Stimulated activated CD8-positive, alpha-beta memory T cell treated with anti-CD3 and anti-CD28 coated beads, Interleukin-15, amount 100 ng/mL, for 4 hours (primary cell): ENCODE measurements around the gene ZNF92.
"Not testable (repeated sequence)": the region's sequence is repeated elsewhere in the genome, so short reads cannot be mapped to it uniquely, and the experiment has no call there.

Source experiments
- DNase-seq, 2 donors: peaks; one replicate each; pipeline ENCODE4 v3.0.0-alpha.2; 2020; ENCODE audit warnings: low read depth in 2 of 2

ZNF92 gene

DNA sequence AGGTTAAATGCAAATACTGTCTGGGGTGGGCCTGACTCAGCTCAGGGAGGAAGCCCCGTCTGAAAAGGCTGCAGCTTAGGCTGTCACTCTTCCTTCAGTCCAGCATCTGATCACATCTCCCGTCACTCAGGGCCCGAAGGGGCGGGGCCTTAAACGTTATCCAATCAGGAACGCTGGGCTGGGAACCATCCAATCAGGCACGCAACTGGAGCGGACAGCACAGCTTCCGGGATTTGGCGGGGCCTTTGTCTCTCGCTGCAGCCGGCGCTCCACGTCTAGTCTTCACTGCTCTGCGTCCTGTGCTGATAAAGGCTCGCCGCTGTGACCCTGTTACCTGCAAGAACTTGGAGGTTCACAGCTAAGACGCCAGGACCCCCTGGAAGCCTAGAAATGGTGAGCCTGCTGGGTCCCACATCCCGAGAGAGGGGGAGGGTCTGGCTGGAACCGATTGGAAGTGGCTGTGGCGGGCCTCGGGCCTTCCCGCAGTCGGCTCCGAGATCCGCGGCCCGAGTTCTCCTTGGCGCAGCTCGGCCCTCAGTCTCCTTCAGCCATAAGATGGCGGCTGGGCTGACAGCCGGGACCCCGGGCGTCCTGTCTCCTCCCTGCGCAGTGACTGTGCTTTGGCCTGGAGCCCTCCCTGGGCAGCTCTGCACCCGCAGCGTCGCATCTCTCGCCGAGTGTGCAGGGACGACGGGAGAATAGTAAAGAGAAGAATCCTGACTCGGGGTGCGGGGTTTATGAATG is at the start of gene ZNF92:
ZNF92 (plus strand) TSS at position 248 of the 744 bp plus-strand sequence; CDS start at position 391, 143 bp downstream.
- peak; percentile 89 to 93 for DNase-seq

DNA sequence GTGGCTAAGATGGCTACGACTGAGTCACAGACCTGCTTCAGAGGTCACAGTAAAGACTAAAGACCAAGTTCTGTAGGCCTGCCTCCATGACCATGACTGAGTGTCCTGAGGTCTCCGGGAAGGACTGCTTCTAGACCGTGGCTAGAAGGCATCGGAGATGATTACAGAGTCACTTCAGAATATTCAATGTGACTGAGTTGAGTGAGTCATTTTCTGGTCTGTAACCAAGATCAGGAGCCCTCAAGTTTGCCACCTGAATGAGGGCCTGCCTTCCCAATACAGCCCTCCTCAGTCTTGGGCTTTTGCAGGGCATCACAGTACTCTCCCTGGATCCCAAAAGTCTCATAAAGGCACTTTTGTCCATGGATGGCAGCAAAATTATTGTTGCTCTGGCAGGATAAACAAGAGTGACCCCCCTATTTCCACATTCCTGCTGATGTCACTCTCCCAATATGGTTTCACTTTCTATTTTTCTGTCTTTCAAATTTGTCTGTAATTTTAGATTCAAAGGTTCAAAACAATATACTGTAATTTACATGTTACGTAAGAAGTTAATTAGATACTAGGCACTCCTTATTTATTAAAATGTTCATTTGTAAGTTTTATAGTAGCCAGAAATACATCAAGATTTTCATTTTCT is 47.7 kb upstream of the ZNF92 start:
- no peak for DNase-seq

DNA sequence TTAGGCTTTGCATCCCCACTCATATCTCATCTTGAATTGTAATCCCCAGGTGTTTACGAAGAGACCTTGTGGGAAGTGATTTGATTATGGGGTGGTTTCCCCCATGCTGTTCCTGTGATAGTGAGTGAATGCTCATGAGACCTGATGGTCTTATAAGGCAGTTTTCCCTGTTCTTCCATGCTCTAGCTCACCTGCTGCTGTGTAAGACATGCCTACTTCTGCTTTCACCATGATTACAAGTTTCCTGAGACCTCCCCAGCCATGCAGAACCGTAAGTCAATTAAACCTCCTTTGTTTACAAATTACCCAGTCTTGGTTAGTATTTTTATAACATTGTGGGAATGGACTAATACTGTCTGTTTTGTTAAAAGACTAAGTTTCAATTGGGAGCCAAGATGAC is 35.3 kb upstream of the ZNF92 start:
- no peak for DNase-seq

DNA sequence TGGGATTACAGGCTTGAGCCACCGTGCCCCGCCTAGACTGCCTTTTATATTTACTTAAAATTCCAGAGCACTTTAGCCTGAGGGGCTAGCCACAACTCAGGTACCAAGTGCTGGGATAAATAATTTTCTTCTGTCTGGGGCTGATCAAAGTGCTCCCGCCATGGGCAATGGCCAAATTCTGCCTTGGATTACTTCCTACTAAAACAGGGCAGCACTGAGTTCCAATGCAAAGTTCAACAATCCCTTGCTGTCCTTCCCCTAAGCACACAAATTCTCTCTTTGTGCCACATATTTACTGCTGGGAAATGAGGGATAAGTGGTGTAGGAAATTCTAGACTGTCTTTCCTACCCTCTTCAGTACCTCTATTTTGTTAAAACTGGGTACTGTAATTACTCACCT is 34.4 kb upstream of the ZNF92 start:
- DNase-seq, result no peak

DNA sequence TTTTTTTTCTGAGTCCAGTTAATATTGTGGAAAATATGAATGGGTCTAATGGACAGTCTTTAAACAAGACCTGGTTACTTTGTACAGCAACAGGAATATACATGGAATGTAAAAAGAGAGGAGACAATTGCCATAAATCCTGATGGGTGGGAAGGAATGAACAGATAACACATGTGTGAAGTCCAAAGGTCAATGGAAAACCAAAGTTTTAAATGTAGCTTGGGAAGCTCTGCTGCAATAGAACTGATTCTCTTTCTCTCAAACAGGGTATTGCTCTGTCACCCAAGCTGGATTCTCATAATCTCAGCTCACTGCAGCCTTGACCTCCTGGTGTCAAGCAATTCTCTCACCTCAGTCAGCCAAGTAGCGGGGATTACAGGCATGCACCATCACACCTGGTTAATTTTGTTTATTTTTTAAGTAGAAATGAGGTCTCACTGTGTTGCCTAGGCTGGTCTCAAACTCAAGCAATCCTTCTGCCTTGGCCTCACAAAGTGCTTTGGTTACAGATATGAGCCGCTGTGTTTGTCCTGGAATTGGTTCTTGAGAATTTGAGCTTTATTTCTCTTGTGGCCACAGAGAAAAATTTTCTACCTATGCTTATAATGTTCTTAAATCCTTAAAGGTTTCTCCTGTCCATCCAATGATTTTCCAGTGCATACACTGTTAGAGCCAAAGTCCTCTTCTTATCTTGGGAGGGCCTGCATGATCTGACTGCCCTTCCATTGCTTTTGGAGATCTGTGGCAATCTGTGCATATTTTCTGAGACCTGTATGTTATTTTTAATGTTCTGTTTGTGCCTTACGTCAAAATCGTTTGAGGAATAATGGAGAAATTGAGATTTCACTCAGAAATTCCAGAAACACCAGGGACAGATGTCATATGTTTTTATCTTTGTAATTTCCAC is 30.7 kb upstream of the ZNF92 start:
- no peak for DNase-seq

DNA sequence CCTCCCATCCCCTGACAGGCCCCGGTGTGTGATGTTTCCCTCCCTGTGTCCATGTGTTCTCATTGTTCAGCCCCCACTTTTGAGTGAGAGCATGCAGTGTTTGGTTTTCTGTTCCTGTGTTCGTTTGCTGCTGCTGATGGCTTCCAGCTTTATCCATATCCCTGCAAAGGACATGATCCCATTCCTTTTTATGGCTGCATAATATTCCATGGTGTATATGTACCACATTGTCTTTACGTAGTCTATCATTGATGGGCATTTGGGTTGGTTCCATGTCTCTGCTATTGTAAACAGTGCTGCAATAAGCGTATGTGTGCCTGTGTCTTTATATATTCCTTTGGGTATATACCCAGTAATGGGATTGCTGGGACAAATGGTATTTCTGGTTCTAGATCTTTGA is 29.1 kb upstream of the ZNF92 start:
- not testable (repeated sequence) for DNase-seq

DNA sequence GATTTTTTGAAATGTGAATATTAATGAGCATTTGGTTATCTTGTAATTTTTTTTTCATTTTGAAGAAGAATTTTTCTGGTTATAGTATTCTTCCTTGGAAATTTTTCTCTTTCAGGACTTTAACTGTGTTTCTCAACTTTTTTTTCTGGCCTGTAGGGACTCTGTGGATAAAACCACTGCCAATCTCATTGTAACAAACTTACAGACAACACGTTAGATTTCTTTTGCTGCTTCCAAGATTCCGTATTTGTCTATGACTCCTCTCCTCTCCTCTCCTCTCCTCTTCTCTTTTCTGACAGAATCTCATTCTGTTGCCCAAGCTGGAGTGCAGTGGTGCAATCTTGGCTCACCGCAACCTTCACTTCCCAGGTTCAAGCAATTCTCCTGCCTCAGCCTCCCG is 19.4 kb upstream of the ZNF92 start:
- DNase-seq, result no peak

DNA sequence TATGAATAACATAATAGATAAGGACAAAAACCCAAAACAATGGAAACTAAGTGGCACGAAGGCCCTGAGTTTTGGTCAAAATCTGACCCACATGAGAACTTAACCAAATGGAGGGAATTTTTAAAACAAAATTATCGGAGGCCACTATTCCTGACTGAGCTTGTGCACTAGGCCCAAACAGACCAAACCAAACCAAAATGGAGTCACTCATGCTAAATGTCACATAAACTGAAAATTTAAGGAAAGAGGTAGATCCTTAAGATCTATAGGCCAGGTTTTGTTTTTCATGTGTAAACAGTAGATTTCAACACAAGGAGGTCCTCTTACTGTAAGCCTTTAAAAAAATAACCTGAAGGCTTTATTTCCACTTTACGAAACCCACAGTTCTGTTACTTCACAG is 3.8 kb upstream of the ZNF92 start:
- no peak for DNase-seq

DNA sequence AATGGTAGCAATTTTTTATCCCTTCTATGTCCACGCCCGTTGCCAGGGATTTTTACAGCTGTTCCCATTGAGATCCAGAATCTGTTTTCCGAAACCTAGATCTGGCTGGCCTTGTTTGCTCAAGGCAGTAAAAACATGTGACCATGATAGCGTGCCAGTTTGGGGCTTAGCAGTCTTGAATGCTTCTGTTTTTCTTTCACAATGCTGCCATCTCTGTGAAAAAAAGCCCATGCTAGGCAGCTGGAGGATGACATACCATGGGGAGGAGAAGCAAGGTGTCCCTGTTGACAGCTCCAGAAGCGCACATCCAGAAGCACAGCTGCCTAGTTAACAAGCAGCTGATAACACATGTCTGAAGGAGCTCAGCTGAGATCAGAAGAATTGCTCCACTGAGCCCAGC is 2.2 kb upstream of the ZNF92 start:
- no peak for DNase-seq

DNA sequence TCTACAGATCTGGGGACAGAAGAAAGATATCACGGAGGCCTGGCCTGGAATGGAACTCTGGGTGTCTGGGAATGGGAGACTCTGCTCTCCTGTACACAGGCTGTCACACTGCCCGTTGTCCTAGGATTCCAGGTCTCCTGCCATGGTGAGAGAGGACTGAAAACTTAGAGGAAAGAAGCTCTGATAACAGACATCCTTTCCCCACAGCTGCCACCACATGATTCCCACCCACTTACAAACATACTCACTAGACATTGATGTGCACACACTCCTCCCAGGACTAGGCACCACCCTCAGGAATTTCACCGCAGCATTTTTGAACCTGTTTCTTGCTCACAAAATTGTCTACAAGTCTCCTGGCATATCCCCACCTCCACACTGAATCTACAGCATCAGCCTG is 5.7 kb downstream of the ZNF92 start:
- DNase-seq, result no peak

DNA sequence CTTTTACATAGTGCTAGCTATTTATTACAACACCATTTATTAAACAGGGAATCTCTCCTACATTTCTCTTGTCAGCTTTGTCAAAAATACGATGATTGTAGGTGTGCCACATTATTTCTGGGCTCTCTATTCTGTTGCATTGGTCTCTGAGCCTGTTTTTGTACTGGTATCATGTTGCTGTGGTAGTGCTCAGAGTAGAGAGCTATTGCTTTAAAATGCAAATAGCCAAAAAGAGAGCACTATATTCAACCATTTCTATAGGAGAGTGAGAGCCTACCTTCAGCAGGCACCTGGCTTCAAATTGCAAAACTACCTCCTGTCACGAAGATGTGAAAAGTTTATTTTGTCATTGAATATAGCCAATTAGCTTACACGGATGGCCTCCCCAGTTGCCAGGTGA is 8.1 kb downstream of the ZNF92 start:
- no peak for DNase-seq

DNA sequence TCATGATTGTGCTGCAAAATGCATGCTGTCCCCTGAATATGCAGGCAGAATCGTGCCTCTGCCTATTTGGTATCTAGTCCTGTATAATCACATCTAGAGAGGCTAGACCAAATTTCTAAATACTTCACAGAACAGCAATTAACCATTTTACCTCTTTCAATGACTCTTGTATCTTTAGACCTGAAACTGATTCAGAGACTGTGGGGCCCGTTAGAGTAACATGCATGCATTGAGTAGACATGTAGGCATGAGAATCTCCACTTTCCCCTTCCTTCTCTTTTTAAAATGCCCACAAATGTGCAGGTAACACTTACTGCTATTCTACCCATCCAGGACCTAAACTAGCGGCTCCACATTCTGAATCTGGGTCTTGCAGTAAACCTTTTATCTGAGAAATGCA is 8.8 kb downstream of the ZNF92 start:
- no peak for DNase-seq

DNA sequence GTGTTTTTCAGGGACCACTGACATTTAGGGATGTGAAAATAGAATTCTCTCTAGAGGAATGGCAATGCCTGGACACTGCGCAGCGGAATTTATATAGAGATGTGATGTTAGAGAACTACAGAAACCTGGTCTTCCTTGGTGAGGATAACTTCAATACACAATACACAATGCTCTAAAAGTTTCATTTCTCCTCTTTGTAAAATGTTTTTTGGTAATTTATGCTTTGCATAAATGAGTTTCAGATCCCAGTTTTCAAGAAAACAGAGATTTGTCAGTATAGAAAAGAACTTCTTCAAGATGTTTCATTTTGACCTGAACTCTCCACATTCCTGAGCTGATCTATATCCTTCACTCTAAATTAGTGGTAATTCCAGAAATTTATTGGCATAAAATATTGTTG is 14.2 kb downstream of the ZNF92 start:
- DNase-seq, result no peak

DNA sequence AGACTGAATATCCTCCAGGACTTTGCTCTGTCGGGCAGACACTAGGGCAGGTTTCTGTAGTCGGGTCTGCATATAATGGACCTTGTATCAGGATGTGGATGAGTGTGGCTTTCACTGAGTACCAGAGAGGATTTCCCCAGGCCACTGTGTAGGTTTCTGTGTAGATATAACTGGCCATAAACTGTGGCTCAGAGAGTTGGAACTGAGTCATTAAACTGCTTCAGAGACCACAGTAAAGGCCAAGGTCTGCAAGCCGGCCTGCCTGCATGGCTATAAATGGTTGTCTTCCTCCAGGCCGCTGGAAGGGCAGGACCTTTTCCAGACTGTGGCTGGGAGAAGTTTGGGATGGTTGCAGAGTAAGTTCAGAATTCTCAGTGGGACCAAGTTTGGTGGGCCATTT is 16.9 kb downstream of the ZNF92 start:
- DNase-seq, result no peak

DNA sequence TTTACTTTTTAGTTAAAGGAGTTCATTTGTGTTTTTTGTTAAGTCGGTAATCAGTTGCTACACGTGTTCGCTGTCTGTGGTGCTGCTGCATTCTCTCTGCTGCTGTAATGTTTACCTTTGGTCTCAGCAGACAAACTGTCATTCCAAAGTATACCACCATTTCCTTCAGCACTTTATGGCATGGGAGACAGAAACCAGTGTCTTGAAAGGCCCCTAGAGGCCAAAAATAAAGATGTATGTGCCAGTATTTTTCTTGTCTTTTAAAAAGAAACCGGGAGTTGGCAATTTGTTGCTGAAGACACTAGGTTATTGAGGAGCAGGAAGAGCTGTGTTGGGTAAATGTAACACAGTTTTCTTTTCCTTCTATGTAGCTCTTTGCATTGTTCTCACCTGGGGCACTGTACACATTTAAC is 24.1 kb downstream of the ZNF92 start:
- DNase-seq, result no peak

DNA sequence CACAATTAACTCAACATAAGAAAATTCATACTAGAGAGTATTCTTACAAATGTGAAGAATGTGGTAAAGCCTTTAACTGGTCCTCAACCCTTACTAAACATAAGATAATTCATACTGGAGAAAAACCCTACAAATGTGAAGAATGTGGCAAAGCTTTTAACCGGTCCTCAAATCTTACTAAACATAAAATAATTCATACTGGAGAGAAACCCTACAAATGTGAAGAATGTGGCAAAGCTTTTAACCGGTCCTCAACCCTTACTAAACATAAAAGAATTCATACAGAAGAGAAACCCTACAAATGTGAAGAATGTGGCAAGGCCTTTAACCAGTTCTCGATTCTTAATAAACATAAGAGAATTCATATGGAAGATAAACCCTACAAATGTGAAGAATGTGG is 25.0 kb downstream of the ZNF92 start:
- not testable (repeated sequence) for DNase-seq

DNA sequence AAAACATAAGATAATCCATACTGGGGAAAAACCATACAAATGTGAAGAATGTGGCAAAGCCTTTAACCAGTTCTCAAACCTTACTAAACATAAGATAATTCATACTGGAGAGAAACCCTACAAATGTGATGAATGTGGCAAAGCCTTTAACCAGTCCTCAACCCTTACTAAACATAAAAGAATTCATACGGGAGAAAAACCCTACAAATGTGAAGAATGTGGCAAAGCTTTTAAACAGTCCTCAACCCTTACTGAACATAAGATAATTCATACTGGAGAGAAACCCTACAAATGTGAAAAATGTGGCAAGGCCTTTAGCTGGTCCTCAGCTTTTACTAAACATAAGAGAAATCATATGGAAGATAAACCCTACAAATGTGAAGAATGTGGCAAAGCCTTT is 25.4 kb downstream of the ZNF92 start:
- DNase-seq, result not testable (repeated sequence)

DNA sequence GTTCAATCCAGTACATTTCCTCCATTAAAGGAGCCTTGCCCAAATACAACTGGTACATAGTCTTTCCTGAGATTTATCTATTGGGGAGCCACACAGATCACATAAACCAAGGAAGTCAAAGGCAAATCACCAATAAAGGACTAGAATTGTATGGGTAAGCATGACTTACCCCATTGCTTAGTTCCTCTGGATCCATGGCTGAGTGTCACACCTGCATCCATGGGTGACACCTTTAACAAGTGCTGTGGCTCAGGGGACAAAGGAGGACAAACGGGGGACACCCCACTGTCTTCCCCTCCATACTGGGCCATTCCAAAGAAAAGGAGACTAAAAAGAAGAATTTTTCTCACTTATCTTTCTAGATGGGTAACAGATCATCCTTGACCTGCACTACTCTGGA is 30.4 kb downstream of the ZNF92 start:
- DNase-seq, result no peak

DNA sequence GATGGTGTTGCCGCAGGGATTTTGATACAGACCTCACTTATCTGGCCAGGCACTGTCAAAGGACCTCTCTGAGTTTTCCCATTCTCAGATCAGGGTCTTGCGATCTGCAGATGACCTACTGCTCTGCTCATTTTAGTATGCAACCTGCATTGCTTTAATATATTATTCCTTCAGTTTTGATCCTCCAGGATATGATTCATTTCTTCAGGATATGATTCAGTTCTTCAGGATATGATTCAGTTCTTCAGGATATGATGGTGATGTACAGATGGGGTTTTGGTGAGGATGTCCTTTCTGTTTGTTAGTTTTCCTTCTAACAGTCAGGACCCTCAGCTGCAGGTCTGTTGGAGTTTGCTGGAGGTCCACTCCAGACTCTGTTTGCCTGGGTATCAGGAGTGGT is 33.1 kb downstream of the ZNF92 start:
- DNase-seq, result not testable (repeated sequence)

DNA sequence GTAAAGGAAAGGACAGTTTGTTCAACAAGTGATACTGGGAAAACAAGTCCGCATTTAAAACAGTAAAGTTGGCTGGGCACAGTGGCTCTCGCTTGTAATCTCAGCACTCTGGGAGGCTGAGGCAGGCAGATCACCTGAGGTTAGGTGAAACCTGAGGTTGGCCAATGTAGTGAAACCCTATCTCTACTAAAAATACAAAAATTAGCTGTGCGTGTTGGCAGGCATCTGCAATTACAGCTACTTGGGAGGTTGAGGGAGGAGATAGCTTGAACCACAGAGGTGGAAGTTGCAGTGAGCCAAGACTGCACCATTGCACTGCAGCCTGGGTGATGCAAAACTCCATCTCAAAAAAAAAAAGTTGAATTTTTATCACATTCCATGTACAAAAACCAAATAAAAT is 35.7 kb downstream of the ZNF92 start:
- no peak for DNase-seq

DNA sequence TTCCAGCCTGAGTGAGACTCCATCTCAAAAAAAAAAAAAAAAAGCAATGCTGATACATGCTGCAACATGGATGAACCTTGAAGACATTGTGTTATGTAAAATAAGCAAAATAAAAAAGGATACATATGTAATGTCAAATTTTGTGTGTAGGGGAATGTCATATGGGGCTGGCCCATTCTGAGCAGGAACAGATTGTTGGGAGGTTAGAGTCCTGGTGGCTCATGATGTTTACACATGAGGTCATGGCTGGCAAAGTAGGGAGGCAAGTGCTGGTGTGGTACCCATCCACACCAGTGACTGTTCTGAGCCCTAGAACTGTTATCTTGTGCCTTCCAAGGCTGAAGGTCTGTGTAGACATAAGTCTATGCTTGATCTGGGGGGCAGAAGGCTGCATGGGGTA is 37.6 kb downstream of the ZNF92 start:
- DNase-seq, result no peak

DNA sequence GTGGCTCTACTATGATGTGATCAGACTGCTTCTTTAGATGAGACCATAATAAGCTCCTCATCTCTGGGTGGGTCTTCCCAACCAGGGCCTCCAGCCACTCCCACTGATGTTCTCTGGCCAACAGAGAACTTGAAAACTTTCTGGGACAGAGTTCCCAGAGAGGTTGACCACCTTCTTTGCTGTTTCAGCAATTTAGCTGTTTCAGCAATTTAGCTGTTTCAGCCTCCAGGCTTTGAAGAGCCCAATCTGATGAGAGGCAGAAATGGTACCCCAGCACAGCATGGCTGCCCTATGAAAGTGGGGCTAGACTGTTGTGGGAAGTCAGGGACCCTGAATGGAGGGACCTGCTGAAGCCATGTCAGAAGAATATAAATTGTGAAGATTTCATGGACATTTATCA is 49.0 kb downstream of the ZNF92 start:
- DNase-seq, result no peak

DNA sequence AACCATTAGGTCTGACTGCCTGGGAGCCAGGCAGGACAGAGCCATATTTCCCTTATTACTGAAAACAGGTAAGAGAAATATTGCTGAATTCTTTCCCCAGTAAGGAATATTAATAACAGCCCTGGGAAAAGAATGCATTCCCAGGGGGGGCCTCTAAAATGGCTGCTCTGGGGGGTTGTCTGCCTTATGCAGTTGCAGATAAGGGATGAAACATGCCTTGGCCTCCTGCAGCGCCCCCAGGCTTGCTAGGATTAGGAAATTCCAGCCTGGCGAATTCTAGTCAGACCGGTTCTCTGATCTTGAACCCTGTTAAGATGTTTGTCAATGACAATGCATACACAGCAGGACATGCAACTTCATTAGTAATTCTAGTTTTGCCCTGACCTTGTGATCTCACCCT is 49.6 kb downstream of the ZNF92 start:
- DNase-seq, result not testable (repeated sequence)
